ENCODE measurements around the gene ANKMY1.

ANKMY1 gene

DNA sequence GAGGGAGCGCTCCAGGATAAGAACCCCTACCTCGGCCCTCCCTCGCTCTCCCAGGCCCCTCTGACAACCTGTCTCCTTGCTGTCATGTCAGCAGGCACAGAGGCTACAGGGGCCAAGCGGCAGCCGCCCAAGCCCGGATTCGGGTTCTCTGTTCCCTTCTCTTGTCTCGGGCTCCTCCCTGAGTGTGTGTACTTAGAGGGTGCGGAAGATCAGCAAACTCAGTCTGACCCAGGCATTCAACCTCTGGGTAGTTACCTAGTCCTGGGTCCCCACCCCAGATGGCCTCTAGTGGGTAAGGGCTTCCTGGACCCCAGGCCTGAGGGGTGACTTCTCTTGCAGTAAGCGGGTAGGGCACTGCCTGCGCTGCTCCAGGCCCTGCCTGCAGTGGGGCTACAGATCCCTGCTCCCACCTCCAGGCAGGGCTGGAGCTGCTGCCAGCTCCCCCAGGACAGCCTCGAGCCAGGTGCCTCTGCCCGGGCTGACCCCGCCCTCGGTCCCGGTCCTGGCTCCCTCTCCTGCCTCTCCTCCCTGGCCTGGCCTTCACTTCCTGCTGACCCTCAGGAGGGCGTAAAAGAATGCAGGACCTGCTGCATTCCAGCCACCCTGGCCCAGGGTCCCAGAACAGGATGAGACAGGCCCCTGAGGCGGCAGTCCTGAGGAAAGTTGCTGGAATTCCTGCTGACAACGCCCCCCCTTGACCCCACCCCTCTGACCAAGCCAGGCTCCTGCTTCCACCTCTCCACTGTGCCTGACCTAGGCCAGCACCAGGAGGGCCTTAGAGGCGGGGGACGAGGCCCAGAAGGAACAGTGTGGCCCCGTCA, 100.4 kb downstream of the ANKMY1 start:
- no peak for DNase-seq

DNA sequence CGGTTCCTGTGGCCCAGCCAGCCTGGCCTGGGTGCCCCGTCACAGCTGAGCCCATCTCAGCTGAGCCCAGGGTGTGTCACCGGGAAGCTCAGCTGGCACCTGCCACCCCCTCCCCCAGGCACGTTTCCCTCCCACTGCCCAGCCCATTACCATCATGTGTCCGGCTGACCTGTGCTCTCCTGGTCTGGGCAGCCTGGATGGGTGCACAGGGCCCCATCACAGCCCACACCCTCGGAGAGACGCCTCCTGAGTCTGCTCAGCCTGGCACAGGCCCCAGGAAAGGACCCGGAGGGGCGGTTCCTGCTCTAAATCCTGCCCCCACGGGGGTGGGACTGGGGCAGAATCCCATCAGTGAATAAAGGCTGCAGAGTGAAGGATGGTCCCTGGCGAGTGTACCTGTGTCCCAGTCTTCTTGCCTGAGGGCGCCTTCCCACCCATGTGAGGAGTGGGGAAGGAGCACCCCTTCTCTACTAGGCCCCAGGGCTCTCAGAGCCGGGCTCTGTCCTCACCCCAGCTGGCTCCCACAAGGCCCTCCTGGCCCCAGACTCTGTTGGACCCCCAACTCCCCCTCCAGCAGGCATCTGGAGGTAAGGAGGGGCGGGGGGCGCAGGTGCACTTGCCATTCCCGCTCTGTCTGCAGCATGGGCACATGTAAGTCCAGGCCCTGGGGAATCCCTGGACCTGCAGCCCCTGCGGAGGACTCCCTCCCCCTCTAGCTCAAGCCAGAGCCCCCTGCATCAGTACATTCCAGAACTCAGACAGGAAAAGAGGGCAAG, 101.2 kb downstream of the ANKMY1 start:
- no peak for DNase-seq

DNA sequence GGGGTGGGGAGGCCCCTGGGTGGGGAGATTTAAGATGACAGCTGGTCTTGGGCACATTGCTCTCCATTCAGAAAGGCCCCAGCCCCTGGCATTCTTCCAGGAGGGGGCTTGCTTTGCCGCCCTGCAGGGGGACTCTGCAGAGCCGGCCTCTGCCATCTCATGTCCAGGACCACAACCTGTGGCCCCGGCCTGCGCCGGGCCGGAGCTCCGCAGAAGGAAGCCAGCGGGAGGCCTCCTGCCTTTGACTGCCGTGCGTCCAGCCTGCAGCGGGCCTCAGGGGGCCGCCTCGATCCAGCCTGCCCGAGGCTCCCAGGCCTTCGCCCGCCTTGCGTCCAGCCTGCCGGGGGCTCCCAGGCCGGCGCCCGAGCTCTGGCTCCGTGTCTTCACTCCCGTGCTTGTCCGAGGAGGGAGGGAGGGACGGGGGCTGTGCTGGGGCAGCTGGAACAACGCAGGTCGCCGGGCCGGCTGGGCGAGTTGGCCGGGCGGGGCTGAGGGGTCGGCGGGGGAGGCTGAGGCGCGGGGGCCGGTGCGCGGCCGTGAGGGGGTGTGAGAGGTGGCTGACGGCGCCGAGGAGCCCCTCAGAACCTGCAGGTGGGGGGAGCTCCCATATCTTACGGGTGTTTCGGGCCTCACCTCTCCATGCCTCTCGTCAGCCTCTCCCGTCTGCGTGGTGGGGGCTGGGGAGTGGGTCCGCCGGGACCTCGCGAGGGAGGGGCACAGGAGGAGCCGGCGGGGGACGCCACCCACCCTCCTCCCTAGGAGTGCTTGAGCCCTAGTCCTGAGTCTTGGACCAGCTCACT, 101.9 kb downstream of the ANKMY1 start:
- no peak for DNase-seq

DNA sequence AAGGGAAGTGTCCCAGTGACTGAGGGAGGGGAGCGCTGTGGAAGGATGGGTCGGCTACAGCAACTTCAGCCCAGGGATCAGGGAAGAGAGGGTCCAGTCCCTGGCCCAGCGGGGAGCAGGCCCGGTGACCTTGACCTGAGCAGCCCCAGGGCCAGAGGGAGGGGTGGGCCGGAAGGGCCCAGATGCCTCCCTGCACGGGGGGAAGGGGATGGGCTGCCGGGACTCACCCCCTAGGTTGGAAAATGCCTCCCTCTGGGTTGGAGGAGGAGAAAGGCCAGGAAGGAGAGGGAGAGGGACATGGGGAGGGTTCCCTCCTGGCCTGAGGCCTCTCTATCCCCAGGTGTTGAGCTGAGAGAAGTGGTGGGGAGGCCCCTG, 102.5 kb downstream of the ANKMY1 start:
- DNase-seq = no peak

DNA sequence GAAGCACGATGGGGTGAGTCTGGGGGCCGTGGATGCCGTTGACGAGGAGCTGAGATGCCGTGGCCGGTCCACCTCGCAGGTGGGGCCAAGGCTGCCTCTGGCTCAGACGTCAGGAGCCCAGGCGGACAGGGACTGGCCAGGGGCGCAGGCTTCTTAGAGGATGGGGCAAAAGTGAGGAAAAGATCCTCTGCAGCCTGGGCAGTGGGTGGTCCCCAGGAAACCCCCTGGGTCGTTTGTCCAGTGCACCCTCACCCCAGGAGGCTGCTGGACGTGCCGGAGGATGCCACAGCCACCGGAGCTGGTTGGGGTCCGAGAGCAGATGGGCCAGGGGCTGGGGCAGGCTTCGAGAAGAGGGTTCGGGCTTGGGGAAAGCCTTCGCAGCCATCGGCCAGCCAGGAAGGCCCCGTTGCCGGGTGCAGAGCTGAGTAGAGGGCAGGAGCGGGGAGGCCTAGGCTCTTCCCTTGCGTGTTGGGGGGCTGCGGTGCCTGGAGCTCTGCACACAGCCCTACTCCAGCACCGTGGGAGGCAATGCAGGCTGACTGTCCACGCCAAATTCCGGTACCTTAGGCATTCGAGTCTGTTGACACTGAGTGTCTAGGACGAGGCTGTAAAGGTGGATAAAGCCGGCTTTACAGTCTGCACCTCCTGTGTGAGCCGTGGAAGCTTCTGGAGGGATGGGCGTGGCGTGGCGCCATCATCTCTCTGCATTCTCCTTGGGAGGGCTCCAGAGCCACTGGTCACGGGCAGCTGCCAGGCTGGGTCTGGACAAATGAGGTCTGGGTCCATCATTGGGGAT, 103.5 kb downstream of the ANKMY1 start:
- DNase-seq = no peak

DNA sequence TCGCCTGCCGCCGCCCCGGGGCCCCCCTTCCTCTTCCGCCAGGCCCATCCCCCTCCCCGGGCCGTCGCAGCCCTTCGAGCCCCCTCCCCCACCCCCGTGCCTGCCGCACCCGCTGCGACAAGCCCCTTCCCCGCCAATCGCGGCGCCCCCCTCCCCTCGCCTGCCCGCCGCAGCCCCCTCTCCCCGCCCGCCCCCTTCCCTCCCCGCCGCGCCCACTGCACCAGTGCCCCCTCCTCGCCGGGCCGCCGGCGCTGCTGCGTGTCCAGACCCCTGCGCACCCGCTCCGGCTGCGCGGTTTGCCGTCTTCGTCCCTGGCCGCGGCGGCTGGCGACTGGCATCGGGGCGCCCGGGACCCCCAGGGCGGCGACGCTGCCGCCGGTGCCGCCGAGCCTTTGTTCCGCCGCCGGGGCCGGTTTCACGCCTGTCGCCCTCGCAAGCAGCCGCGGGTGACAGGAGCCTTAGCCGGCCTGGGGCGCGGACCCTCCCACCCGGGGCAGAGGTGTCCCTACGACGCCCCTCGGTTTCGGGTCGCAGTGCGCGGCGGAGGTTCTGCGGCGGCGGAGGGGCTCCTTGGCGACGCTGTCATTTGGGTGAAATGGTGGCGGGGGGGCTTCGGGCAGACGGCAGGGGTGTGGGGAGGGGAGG, 104.2 kb downstream of the ANKMY1 start:
- DNase-seq = no peak

DNA sequence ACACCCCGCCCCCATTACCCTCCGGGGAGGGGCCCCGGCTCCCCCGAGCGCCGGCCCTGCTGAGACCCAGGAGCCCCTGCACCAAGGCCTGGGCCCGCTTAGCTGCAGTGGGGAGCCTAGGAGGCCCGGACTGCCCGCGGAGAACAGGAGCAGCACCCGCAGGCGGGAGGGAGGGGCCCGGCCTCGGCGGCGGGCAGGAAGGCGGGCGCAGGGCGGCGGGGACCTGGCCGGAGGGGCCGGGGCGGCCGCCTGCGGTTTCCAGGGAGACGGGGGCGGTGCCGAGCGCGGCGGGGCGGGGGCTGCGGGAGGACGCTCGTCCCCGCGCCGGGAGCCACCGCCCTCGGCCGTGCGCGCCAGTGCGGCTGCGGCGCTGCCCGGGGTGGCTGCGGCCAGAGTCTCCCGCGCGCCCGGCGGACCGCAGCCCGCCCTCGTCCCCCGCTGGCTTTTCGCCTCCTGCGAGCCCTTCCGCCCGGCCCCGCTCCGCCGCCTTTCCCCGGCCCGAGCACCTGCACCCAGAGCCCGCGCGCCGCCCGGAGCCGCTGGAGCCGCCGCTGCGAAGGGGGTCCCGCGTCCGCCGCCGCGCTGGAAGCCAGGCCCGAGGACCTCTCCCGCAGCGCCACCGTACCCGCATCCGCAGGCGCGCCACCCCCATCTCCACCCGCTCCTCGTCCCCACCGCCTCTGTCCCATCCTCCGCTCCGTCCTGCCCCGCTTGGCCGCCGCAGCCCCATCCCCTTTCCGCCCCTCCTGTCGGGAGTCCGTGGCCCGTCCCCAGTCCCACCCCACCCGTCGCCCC, 105.1 kb downstream of the ANKMY1 start:
- no peak for DNase-seq

GRCh38 chr2:240451791-240452461, 105.9 kb downstream of the ANKMY1 start:
- DNase-seq = no peak

- no peak for DNase-seq
Observed at GRCh38 chr2:240451108-240451611, 106.6 kb downstream of the ANKMY1 start.

DNA sequence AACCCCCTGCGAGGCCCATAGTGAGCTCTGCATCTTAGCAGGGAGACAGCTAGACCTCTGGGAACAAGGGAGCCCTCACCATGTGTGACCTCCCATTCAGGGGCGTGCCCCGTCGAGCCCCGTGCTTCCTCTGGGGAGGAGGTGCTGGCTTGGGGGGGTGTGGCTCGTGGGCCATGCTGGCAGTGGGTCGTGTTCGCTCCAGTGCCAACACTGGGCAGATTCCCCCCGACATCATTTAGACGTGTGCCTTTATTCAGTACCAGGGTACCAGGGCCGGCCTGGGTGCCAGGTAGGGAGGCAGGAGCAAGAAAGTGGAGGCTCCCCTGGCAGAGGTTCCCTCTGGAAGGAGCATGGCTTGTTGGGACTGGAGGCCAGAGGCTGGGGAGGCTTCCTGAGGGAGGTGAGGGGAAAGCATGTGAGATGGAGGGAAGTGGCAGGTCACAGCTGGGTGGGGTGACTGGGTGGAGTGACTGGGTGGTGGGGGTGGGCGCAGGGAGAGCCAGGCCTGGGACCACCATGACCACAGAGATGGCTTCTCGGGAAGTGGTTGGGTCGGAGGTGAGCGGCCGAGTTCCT, 107.2 kb downstream of the ANKMY1 start:
- no peak for DNase-seq

DNA sequence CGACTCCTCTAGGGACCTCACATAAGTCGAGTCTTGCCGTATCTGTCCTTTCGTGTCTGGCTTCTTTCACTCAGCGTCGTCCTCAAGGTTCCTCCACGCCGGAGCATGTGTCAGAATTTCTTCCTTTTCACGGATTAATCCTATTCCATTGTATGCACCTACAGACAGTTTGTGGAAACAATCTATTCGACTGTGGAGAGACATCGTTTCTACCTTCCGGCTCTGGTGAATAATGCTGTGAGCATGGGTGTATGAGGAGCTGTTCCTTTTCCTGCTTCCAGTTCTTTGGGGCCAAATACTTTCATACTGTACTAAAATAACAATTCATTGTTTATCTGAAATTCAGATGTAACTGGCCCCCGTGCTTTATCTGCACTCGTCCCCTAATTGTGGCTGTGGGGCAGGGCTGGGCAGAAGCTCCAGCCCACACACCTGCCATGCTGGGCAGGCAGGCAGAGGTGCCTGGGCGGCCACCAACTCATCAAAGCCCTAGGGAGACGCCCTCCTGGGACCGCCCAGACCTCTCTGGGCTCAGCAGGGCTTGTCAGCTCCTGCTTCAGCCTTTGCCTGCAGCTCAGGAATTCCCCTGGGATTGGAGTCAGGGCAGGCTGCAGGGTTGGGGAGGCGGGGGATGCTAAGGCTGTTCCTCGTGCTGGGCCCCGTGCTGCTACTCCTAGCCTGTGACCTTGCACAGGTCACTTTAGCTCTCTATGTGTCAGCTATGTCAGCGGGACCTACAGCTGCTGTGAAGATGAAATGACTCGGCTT, 107.8 kb downstream of the ANKMY1 start:
- no peak for DNase-seq

- DNase-seq = no peak
Observed at GRCh38 chr2:240448387-240449274, 109.2 kb downstream of the ANKMY1 start.

GRCh38 chr2:240447934-240448333, 109.9 kb downstream of the ANKMY1 start:
- DNase-seq = no peak

- no peak for DNase-seq
Observed at GRCh38 chr2:240447331-240447730, 110.5 kb downstream of the ANKMY1 start.

- DNase-seq = no peak
Observed at GRCh38 chr2:240446664-240447175, 111.1 kb downstream of the ANKMY1 start.

DNA sequence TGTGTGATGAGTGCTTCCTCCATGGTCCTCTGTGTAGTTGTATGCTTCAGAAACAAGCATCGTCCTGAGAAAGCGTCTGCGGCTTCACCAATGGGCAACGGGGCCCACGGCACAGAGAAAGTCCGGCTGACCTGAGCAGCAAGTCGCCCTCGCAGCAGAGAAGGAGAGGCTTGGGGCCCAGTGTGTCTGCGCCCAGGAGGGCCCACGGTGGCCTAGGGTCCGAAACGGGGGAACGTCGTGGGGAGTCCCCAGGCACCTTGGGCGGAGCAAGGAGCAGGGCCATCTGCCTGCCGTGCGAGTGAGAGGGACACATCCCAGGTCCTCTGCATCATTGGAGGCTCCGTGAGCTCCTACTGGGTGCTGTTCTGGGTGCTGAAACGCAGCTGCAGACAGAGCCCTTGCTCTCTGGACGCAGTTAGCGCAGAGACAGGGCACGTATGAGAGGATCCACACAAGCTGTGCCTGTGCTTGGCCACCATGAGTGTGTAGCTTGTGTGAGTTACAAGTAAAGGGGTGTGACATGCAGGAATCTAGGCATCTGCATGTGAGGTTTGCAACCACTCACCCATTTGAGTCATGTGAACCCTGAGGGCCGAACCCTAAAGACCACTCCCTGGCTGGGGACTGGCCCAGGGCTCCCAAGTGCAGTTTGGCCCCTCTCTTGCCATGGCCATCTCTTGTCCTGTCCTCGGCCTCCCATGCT, 111.7 kb downstream of the ANKMY1 start:
- no peak for DNase-seq

GRCh38 chr2:240444464-240444863, 113.3 kb downstream of the ANKMY1 start:
- DNase-seq = no peak

Data from activated CD4-positive, alpha-beta T cell treated with anti-CD3 and anti-CD28 coated beads, Interleukin-2, amount 50 U/mL, for 1 hour (primary cell).